GM18505 (cell line): ENCODE data around the gene MAN2B1.
"Not testable (repeated sequence)": the region's sequence is repeated elsewhere in the genome, so short reads cannot be mapped to it uniquely, and the experiment has no call there.

ENCODE experiments used
- ATAC-seq: cut with Tn5 transposase; IDR thresholded peaks from one replicate; pipeline ENCODE4 v1.9.1; 2021; ENCODE audit not compliant: unreplicated experiment
- POLR2A ChIP-seq: IDR thresholded peaks from 4 replicates; pipeline ENCODE4 v1.6.1; 2011; ENCODE audit warnings: borderline replicate concordance; ENCODE audit not compliant: insufficient read depth, insufficient read length; ENCODE audit errors: extremely low read depth

MAN2B1 gene

GRCh38 chr19:12629215-12629614 lies 37.3 kb downstream of the MAN2B1 start:
- TF ChIP-seq POLR2A: no peak
- no peak for ATAC-seq

- no peak for TF ChIP-seq POLR2A
- no peak for ATAC-seq
Observed at GRCh38 chr19:12628040-12629022, 38.2 kb downstream of the MAN2B1 start.

GRCh38 chr19:12626958-12627357 lies 39.6 kb downstream of the MAN2B1 start:
- no peak for TF ChIP-seq POLR2A
- no peak for ATAC-seq

- ATAC-seq: no peak
- TF ChIP-seq POLR2A: no peak
Observed at GRCh38 chr19:12623361-12624031, 43.0 kb downstream of the MAN2B1 start.

- ATAC-seq: not testable (repeated sequence)
Observed at GRCh38 chr19:12621253-12622024, 45.1 kb downstream of the MAN2B1 start.

GRCh38 chr19:12617646-12618045 lies 48.9 kb downstream of the MAN2B1 start:
- no peak for TF ChIP-seq POLR2A
- ATAC-seq: no peak

GRCh38 chr19:12611361-12611699 lies 55.2 kb downstream of the MAN2B1 start:
- no peak for ATAC-seq
- TF ChIP-seq POLR2A: no peak

GRCh38 chr19:12610540-12611360 lies 55.8 kb downstream of the MAN2B1 start, which contains the start of the genes ZNF490 and ZNF791:
Gene ZNF490, minus strand, starts transcription at chr19:12610813. Its CDS starts 133 bp downstream, at chr19:12610680.
Gene ZNF791, plus strand, starts transcription at chr19:12610920. Its CDS starts 160 bp downstream, at chr19:12611080.
- ATAC-seq: peak; percentile 61
- peak; percentile 91 for TF ChIP-seq POLR2A

GRCh38 chr19:12607631-12608030 lies 58.9 kb downstream of the MAN2B1 start:
- TF ChIP-seq POLR2A: no peak
- no peak for ATAC-seq

GRCh38 chr19:12606796-12607195 lies 59.7 kb downstream of the MAN2B1 start:
- no peak for ATAC-seq
- TF ChIP-seq POLR2A: no peak

GRCh38 chr19:12603714-12604113 lies 62.8 kb downstream of the MAN2B1 start:
- TF ChIP-seq POLR2A: no peak
- no peak for ATAC-seq

- no peak for ATAC-seq
- no peak for TF ChIP-seq POLR2A
Observed at GRCh38 chr19:12597594-12597993, 68.9 kb downstream of the MAN2B1 start.
